ENCODE measurements around the gene NPY2R. TPM values are rescaled to one million over a fixed set of nuclear protein-coding genes. Genes with fewer than 3 reads are reported as not detected.

NPY2R gene
- total and polyA plus RNA-seq, 12 donors, result 0.01 to 0.07 TPM; not detected in 10

GRCh38 chr4:155248002-155248896, 39.8 kb downstream of the NPY2R start:
- intact Hi-C loops (cut with DNase I), result no loop called here
- ATAC-seq (no peak), DNase-seq (no peak)
- Histone ChIP-seq H3K9me3 (no peaks in the 10 kb centered on the region), H3K27me3 (peaks cover 0 to 4% (median 0%) of the 10 kb centered on the region in 7 donors), H3K4me1 (no peaks in the 10 kb centered on the region), H3K27ac (no peak overlapping the region), H3K4me3 (no peak overlapping the region), H3K36me3 (no peaks in the 10 kb centered on the region)
- no peak for TF ChIP-seq CTCF (IDR thresholded peaks at IDR 0.05)
- WGBS, 2 donors, result 71 to 73% methylated on average over 9 of the region's 9 CpGs

GRCh38 chr4:155249016-155249566, 40.7 kb downstream of the NPY2R start:
- H3K4me1 ChIP-seq, result no peaks in the 10 kb centered on the region
- peaks cover 0 to 4% (median 0%) of the 10 kb centered on the region in 7 donors for H3K27me3 ChIP-seq
- DNase-seq (no peak), ATAC-seq (no peak)
- no peak for TF ChIP-seq CTCF (IDR thresholded peaks at IDR 0.05)
- 53 to 59% methylated on average over 8 of the region's 8 CpGs for WGBS, 2 donors
- no peaks in the 10 kb centered on the region for H3K9me3 ChIP-seq
- no peak overlapping the region for H3K4me3 ChIP-seq
- no peak overlapping the region for H3K27ac ChIP-seq
- intact Hi-C loops (cut with DNase I), result no loop called here
- H3K36me3 ChIP-seq, result no peaks in the 10 kb centered on the region

GRCh38 chr4:155252327-155252726, 43.9 kb downstream of the NPY2R start:
- TF ChIP-seq CTCF (IDR thresholded peaks at IDR 0.05), result no peak
- no peak overlapping the region for H3K4me3 ChIP-seq
- WGBS, 2 donors, result 36 to 43% methylated on average over 1 of the region's 1 CpG
- no peaks in the 10 kb centered on the region for H3K4me1 ChIP-seq
- no peaks in the 10 kb centered on the region for H3K36me3 ChIP-seq
- intact Hi-C loops (cut with DNase I), result no loop called here
- H3K9me3 ChIP-seq, result no peaks in the 10 kb centered on the region
- ATAC-seq (no peak), DNase-seq (no peak)
- no peak overlapping the region for H3K27ac ChIP-seq
- peaks cover 0 to 2% (median 0%) of the 10 kb centered on the region in 7 donors for H3K27me3 ChIP-seq

GRCh38 chr4:155263480-155263879, 55.0 kb downstream of the NPY2R start:
- DNase-seq, result no peak
- Histone ChIP-seq H3K9me3 (no peaks in the 10 kb centered on the region), H3K27me3 (no peaks in the 10 kb centered on the region), H3K27ac (no peak overlapping the region), H3K4me1 (no peaks in the 10 kb centered on the region), H3K4me3 (no peak overlapping the region), H3K36me3 (no peaks in the 10 kb centered on the region)
- no peak for TF ChIP-seq CTCF (IDR thresholded peaks at IDR 0.05)
- intact Hi-C loops (cut with DNase I), result no loop called here
- WGBS, 2 donors, result 65 to 84% methylated on average over 1 of the region's 1 CpG
- ATAC-seq, result no peak

Measured in heart right ventricle (tissue), 16 donors.